Subcutaneous abdominal adipose tissue (tissue), 5 donors: ENCODE measurements around the gene SBNO2.

ENCODE experiments used
- H3K27ac ChIP-seq: one replicate; pipeline ENCODE4 v1.7.0; 2013; ENCODE audit warnings: low read depth, mild to moderate bottlenecking, inconsistent platforms, low read length, moderate library complexity
- H3K27me3 ChIP-seq, 5 donors: one replicate each; pipeline ENCODE4 v1.7.0; 2013; ENCODE audit warnings: low read length in 5 of 5, inconsistent platforms in 1 of 5; ENCODE audit not compliant: control insufficient read depth in 5 of 5, insufficient read depth in 4 of 5
- H3K36me3 ChIP-seq, 5 donors: one replicate each; pipeline ENCODE4 v1.7.0; 2013; ENCODE audit warnings: low read length in 5 of 5; ENCODE audit not compliant: control insufficient read depth in 5 of 5, insufficient read depth in 5 of 5
- H3K4me1 ChIP-seq, 5 donors: one replicate each; pipeline ENCODE4 v1.7.0; 2013; ENCODE audit warnings: low read length in 5 of 5, mild to moderate bottlenecking in 3 of 5, moderate library complexity in 1 of 5; ENCODE audit not compliant: control insufficient read depth in 5 of 5, insufficient read depth in 5 of 5
- H3K4me3 ChIP-seq, 5 donors: one replicate each; pipeline ENCODE4 v1.7.0; 2013; ENCODE audit warnings: low read length in 5 of 5, low read depth in 1 of 5
- H3K9ac ChIP-seq, 5 donors: one replicate each; pipeline ENCODE4 v1.7.0; 2013; ENCODE audit warnings: low read length in 5 of 5, mild to moderate bottlenecking in 4 of 5, moderate library complexity in 3 of 5
- H3K9me3 ChIP-seq, 5 donors: one replicate each; pipeline ENCODE4 v1.7.0; 2013; ENCODE audit warnings: low read length in 5 of 5; ENCODE audit not compliant: control insufficient read depth in 5 of 5
- donor health status: healthy.
- donor health status: healthy.
- donor health status: healthy.
- donor health status: healthy.
- donor health status: healthy.

The SBNO2 gene

GRCh38 chr19:1082928-1083816 is 90.9 kb downstream of the SBNO2 start:
- H3K9me3 ChIP-seq, result no peaks in the 10 kb centered on the region
- no peak overlapping the region for H3K9ac ChIP-seq
- H3K27me3 ChIP-seq, result no peaks in the 10 kb centered on the region
- H3K4me3 ChIP-seq, result peak overlapping the region in 2 of 5 donors; percentile 28 to 49
- H3K27ac ChIP-seq, result no peak overlapping the region
- peaks cover 3 to 54% (median 43%) of the 10 kb centered on the region in 5 donors for H3K4me1 ChIP-seq
- peaks cover 0 to 58% (median 28%) of the 10 kb centered on the region in 5 donors for H3K36me3 ChIP-seq

- Histone ChIP-seq H3K27me3 (no peaks in the 10 kb centered on the region), H3K27ac (no peak overlapping the region), H3K9me3 (no peaks in the 10 kb centered on the region), H3K9ac (no peak overlapping the region), H3K4me1 (peaks cover 0 to 51% (median 38%) of the 10 kb centered on the region in 5 donors), H3K36me3 (peaks cover 0 to 54% (median 20%) of the 10 kb centered on the region in 5 donors), H3K4me3 (peak overlapping the region in 4 of 5 donors; percentile 17 to 49 (median 25))
Measured at GRCh38 chr19:1082165-1082927, 91.7 kb downstream of the SBNO2 start.

GRCh38 chr19:1081301-1082164 is 92.5 kb downstream of the SBNO2 start:
- Histone ChIP-seq H3K9me3 (no peaks in the 10 kb centered on the region), H3K4me3 (no peak overlapping the region), H3K36me3 (peaks cover 0 to 49% (median 16%) of the 10 kb centered on the region in 5 donors), H3K4me1 (peaks cover 0 to 54% (median 39%) of the 10 kb centered on the region in 5 donors), H3K27me3 (no peaks in the 10 kb centered on the region), H3K9ac (no peak overlapping the region), H3K27ac (no peak overlapping the region)

- no peak overlapping the region for H3K27ac ChIP-seq
- H3K9me3 ChIP-seq, result no peaks in the 10 kb centered on the region
- peaks cover 0 to 43% (median 11%) of the 10 kb centered on the region in 5 donors for H3K36me3 ChIP-seq
- H3K9ac ChIP-seq, result no peak overlapping the region
- peaks cover 0 to 52% (median 33%) of the 10 kb centered on the region in 5 donors for H3K4me1 ChIP-seq
- H3K27me3 ChIP-seq, result no peaks in the 10 kb centered on the region
- no peak overlapping the region for H3K4me3 ChIP-seq
Measured at GRCh38 chr19:1080360-1081161, 93.5 kb downstream of the SBNO2 start.

- no peak overlapping the region for H3K27ac ChIP-seq
- H3K36me3 ChIP-seq, result peaks cover 0 to 41% (median 11%) of the 10 kb centered on the region in 5 donors
- no peak overlapping the region for H3K4me3 ChIP-seq
- peaks cover 0 to 58% (median 37%) of the 10 kb centered on the region in 5 donors for H3K4me1 ChIP-seq
- no peaks in the 10 kb centered on the region for H3K27me3 ChIP-seq
- no peaks in the 10 kb centered on the region for H3K9me3 ChIP-seq
- H3K9ac ChIP-seq, result no peak overlapping the region
Measured at GRCh38 chr19:1079566-1080111, 94.4 kb downstream of the SBNO2 start.

GRCh38 chr19:1076951-1077350 is 97.1 kb downstream of the SBNO2 start:
- H3K9me3 ChIP-seq, result no peaks in the 10 kb centered on the region
- peaks cover 0 to 34% (median 6%) of the 10 kb centered on the region in 5 donors for H3K36me3 ChIP-seq
- H3K9ac ChIP-seq, result no peak overlapping the region
- peak overlapping the region in 1 of 5 donors; percentile 33 for H3K4me3 ChIP-seq
- H3K27ac ChIP-seq, result no peak overlapping the region
- peaks cover 0 to 48% (median 30%) of the 10 kb centered on the region in 5 donors for H3K4me1 ChIP-seq
- no peaks in the 10 kb centered on the region for H3K27me3 ChIP-seq

- Histone ChIP-seq H3K36me3 (peaks cover 0 to 34% (median 6%) of the 10 kb centered on the region in 5 donors), H3K9ac (no peak overlapping the region), H3K27ac (no peak overlapping the region), H3K27me3 (peaks cover 0 to under 1% (median under 1%) of the 10 kb centered on the region in 5 donors), H3K4me1 (peaks cover 0 to 46% (median 24%) of the 10 kb centered on the region in 5 donors), H3K9me3 (no peaks in the 10 kb centered on the region), H3K4me3 (peak overlapping the region in 1 of 5 donors; percentile 10)
Measured at GRCh38 chr19:1076046-1076386, 98.1 kb downstream of the SBNO2 start.

GRCh38 chr19:1074544-1075283 is 99.4 kb downstream of the SBNO2 start:
- Histone ChIP-seq H3K9ac (no peak overlapping the region), H3K27me3 (peaks cover 0 to 6% (median 5%) of the 10 kb centered on the region in 5 donors), H3K4me3 (peak overlapping the region in 2 of 5 donors; percentile 49 to 52), H3K4me1 (peaks cover 0 to 54% (median 30%) of the 10 kb centered on the region in 5 donors), H3K27ac (no peak overlapping the region), H3K36me3 (peaks cover 0 to 22% (median 0%) of the 10 kb centered on the region in 5 donors), H3K9me3 (no peaks in the 10 kb centered on the region)
